Natural killer cell (primary cell): ENCODE results near the gene MBP. TPM values are rescaled to one million over a fixed set of nuclear protein-coding genes. Genes with fewer than 3 reads are reported as not detected.
A peak's percentile ranks its signal among the peaks of the same experiment; 100 is the strongest.

Experiments used
- ATAC-seq, 3 donors: fragments of 150-1000 bp in 2 of 3; fragments of 200-7000 bp in 1 of 3; cut with Tn5 transposase; 1 replicate in 1 of 3; 2 replicates in 2 of 3; pipeline ENCODE4 v1.10.0; 2021; ENCODE audit warnings: mild to moderate bottlenecking in 2 of 3, moderate library complexity in 2 of 3
- DNase-seq, 2 donors: peaks; one replicate each; pipeline versions ENCODE4 v3.0.0 to v3.0.0-alpha.2; 2013 to 2021; ENCODE audit warnings: mixed read lengths in 1 of 2
- H3K27ac ChIP-seq: one replicate; pipeline ENCODE4 v1.5.1; 2013; ENCODE audit warnings: mild to moderate bottlenecking, low read length
- H3K27me3 ChIP-seq: one replicate; pipeline ENCODE4 v1.6.1; 2013; ENCODE audit warnings: low read length; ENCODE audit not compliant: control insufficient read depth, insufficient read depth
- H3K36me3 ChIP-seq: one replicate; pipeline ENCODE4 v1.6.1; 2013; ENCODE audit warnings: low read length; ENCODE audit not compliant: control insufficient read depth, insufficient read depth
- H3K4me1 ChIP-seq: one replicate; pipeline ENCODE4 v1.6.1; 2013; ENCODE audit warnings: low read length; ENCODE audit not compliant: control insufficient read depth, insufficient read depth
- H3K4me3 ChIP-seq: one replicate; pipeline ENCODE4 v1.5.1; 2013; ENCODE audit warnings: low read length
- H3K9me3 ChIP-seq: one replicate; pipeline ENCODE4 v1.6.1; 2013; ENCODE audit warnings: low read length; ENCODE audit not compliant: control insufficient read depth, insufficient read depth
- H3K27ac Mint-ChIP-seq, 2 donors: one replicate each; pipeline ENCODE4 v1.8.0; 2022; ENCODE audit warnings: mild to moderate bottlenecking in 2 of 2, mixed read lengths in 2 of 2, moderate library complexity in 1 of 2
- H3K27me3 Mint-ChIP-seq, 2 donors: one replicate each; pipeline ENCODE4 v1.8.0; 2022; ENCODE audit warnings: low read depth in 2 of 2, mixed read lengths in 2 of 2
- H3K36me3 Mint-ChIP-seq: one replicate; pipeline ENCODE4 v1.8.0; 2022; ENCODE audit warnings: mixed read lengths
- H3K4me1 Mint-ChIP-seq, 2 donors: one replicate each; pipeline ENCODE4 v1.8.0; 2022; ENCODE audit warnings: mixed read lengths in 2 of 2
- H3K4me3 Mint-ChIP-seq: one replicate; pipeline ENCODE4 v1.8.0; 2022; ENCODE audit warnings: mild to moderate bottlenecking, moderate library complexity, mixed read lengths
- H3K9me3 Mint-ChIP-seq, 2 donors: one replicate each; pipeline ENCODE4 v1.8.0; 2022; ENCODE audit warnings: mixed read lengths in 2 of 2
- WGBS: methylation state at CpG from one replicate; pipeline ENCODE4 v1.1.7; 2013; ENCODE audit warnings: missing lambda C conversion rate; ENCODE audit not compliant: insufficient coverage; 5-methylcytosine and 5-hydroxymethylcytosine counted together
- intact Hi-C: fragments of 100-400 bp; cut with micrococcal nuclease; formaldehyde crosslinking; loops from one replicate; pipeline ENCODE4 v1.14.2; 2022
- total RNA-seq, 4 donors: library from RNA; stranded (reverse); fragments of 120-200 nt in 1 of 4; gene quantifications; one replicate each; pipeline versions ENCODE4 v1.2.3 to v1.2.4, GENCODE V29; 2013 to 2022
- TF ChIP-seq, protein P1 (sequence below): fragments of 200-600 bp; IDR thresholded peaks from one replicate; pipeline ENCODE4 v1.8.0; 2022; ENCODE audit warnings: antibody characterized with exemption

The MBP gene
- total RNA-seq, 3 donors from 2014 or later (not counting 1 experiment from before 2014, with no cell fraction given) = 183 to 344 (median 325) TPM

DNA sequence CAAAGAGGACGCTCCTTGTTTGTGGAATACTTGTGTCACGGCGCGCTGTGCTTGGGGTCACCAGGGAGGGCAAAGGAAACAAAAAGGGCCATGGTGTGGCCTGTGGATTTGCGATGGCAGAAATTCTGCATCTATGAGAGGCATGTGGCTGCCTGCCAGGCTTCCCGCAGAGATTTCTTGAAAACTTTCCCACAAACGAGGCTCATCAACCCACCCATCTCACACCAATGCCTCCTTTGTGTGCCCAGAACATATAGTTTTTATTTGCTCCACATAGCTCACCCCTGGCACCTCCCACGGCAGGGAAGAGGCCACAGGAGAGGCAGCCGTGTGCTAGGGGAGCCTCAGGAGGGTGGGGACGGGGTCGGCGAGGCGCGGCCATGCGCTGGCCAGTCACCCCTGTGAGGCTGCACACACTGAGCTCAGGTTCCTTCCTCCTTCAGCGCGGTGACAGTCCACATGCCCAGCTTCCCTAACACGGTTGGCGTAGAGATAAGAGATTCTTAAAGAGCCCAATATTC is 100.3 kb downstream of the MBP start:
- TF ChIP-seq, protein P1, sequence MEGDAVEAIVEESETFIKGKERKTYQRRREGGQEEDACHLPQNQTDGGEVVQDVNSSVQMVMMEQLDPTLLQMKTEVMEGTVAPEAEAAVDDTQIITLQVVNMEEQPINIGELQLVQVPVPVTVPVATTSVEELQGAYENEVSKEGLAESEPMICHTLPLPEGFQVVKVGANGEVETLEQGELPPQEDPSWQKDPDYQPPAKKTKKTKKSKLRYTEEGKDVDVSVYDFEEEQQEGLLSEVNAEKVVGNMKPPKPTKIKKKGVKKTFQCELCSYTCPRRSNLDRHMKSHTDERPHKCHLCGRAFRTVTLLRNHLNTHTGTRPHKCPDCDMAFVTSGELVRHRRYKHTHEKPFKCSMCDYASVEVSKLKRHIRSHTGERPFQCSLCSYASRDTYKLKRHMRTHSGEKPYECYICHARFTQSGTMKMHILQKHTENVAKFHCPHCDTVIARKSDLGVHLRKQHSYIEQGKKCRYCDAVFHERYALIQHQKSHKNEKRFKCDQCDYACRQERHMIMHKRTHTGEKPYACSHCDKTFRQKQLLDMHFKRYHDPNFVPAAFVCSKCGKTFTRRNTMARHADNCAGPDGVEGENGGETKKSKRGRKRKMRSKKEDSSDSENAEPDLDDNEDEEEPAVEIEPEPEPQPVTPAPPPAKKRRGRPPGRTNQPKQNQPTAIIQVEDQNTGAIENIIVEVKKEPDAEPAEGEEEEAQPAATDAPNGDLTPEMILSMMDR = no peak
- H3K27ac Mint-ChIP-seq = peak overlapping the region; percentile 70 to 83
- WGBS = 37% methylated on average over 19 of the region's 19 CpGs
- DNase-seq (no peak), ATAC-seq (peak in 2 of 3 donors; percentile 49 to 72)
- no peaks in the 10 kb centered on the region for H3K27me3 Mint-ChIP-seq
- H3K4me3 Mint-ChIP-seq = peak overlapping the region; percentile 70
- intact Hi-C loops = no loop called here
- Histone ChIP-seq H3K4me1 (peaks cover 55% of the 10 kb centered on the region), H3K27me3 (no peaks in the 10 kb centered on the region), H3K9me3 (no peaks in the 10 kb centered on the region), H3K4me3 (no peak overlapping the region), H3K27ac (peak overlapping the region; percentile 44), H3K36me3 (peaks cover 17% of the 10 kb centered on the region)
- peaks cover 10% of the 10 kb centered on the region for H3K36me3 Mint-ChIP-seq
- no peaks in the 10 kb centered on the region for H3K9me3 Mint-ChIP-seq
- H3K4me1 Mint-ChIP-seq = peaks cover 64 to 67% of the 10 kb centered on the region in 2 donors

DNA sequence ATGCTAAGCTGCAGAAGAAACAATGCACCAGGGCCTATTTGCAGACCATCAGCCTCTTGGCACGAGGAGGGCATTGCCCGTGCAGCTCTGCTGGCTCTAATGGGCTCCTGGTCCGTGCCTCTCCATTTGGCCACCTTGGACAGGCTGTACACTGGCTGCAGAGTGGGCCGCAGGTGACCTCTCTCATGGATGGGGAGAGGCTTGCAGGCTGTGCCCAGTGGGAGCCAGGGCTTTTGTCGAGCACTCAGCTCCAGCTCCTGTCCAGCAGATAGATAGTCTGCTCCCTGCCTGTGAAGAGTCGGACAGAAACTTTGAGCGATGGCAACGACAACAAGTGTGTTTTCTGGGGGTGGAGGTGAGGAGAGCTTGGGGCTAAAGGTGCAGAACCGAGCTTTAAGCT is 100.9 kb downstream of the MBP start:
- ATAC-seq (peak in 1 of 3 donors; percentile 15), DNase-seq (no peak)
- Histone ChIP-seq H3K27me3 (no peaks in the 10 kb centered on the region), H3K27ac (no peak overlapping the region), H3K4me3 (no peak overlapping the region), H3K9me3 (no peaks in the 10 kb centered on the region), H3K4me1 (peaks cover 52% of the 10 kb centered on the region), H3K36me3 (peaks cover 21% of the 10 kb centered on the region)
- peak overlapping the region; percentile 70 for H3K4me3 Mint-ChIP-seq
- peaks cover 10% of the 10 kb centered on the region for H3K36me3 Mint-ChIP-seq
- TF ChIP-seq, protein P1 = no peak
- H3K9me3 Mint-ChIP-seq = no peaks in the 10 kb centered on the region
- no peaks in the 10 kb centered on the region for H3K27me3 Mint-ChIP-seq
- WGBS = 87% methylated on average over 9 of the region's 9 CpGs
- intact Hi-C loops = no loop called here
- peaks cover 65 to 67% of the 10 kb centered on the region in 2 donors for H3K4me1 Mint-ChIP-seq
- peak overlapping the region; percentile 70 to 83 for H3K27ac Mint-ChIP-seq

DNA sequence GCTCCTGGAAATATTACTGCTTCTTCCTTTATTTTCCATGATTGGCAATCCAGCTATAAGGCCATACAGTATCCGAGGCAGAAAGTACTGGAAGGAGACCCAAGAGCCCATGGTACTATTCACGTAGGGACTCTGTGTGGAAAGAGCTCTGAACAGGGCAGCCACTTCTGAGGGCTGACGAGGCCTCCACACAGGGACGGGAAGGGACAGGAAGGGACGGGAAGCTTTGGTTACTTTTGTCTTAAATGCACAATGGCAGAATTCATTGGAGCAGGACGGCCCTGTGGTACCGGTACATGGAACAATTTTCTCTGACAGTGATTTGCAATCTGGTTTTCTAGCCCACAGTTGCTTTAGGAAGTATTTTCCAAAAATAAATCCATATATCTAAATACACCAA is 102.4 kb downstream of the MBP start:
- ATAC-seq (no peak), DNase-seq (no peak)
- intact Hi-C loops = no loop called here
- H3K4me3 Mint-ChIP-seq = no peak overlapping the region
- H3K9me3 ChIP-seq = no peaks in the 10 kb centered on the region
- peaks cover 31% of the 10 kb centered on the region for H3K36me3 ChIP-seq
- no peaks in the 10 kb centered on the region for H3K9me3 Mint-ChIP-seq
- H3K27ac Mint-ChIP-seq = peak overlapping the region; percentile 70 to 83
- H3K4me1 ChIP-seq = peaks cover 47% of the 10 kb centered on the region
- H3K27me3 ChIP-seq = no peaks in the 10 kb centered on the region
- TF ChIP-seq, protein P1 = no peak
- no peaks in the 10 kb centered on the region for H3K27me3 Mint-ChIP-seq
- peaks cover 7% of the 10 kb centered on the region for H3K36me3 Mint-ChIP-seq
- 95% methylated on average over 7 of the region's 7 CpGs for WGBS
- peaks cover 65 to 69% of the 10 kb centered on the region in 2 donors for H3K4me1 Mint-ChIP-seq
- H3K27ac ChIP-seq = no peak overlapping the region
- no peak overlapping the region for H3K4me3 ChIP-seq

DNA sequence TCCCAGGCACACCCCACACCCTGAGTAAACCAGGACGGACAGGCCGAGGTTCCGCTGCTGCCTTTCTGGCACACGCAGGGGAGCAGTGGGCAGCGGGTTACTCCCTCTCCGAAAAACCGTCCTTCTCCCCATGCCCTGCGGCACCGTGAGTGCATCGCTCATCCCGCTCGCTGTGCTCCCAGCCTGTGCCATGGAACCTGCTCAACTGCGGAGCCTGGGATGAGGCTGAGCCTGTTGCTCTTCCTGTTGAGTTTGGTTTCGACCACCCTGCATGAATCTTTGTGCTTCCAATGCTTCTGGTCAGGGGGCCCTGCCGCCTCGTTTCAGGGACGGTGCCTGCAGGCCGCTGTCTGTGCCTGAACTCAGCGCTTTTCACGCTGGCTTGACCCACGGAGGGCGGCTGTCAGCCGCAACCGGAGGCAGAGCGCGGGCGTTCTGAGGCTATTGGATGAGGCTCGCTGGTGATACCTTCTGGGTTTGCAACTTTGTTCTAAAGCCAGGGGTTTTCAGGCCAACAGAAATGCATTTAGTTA is 106.7 kb downstream of the MBP start:
- H3K27ac Mint-ChIP-seq = peak overlapping the region; percentile 60 to 69
- TF ChIP-seq, protein P1 = no peak
- H3K9me3 ChIP-seq = no peaks in the 10 kb centered on the region

More for the DNA sequence above, 106.7 kb downstream of the MBP start:
- Mint-ChIP-seq H3K4me3 (no peak overlapping the region), H3K27me3 (no peaks in the 10 kb centered on the region), H3K4me1 (peaks cover 55 to 70% of the 10 kb centered on the region in 2 donors), H3K36me3 (no peaks in the 10 kb centered on the region), H3K9me3 (no peaks in the 10 kb centered on the region)
- no peak overlapping the region for H3K4me3 ChIP-seq
- ATAC-seq = no peak
- H3K27me3 ChIP-seq = no peaks in the 10 kb centered on the region
- no peak overlapping the region for H3K27ac ChIP-seq
- intact Hi-C loops = no loop called here
- H3K4me1 ChIP-seq = peaks cover 43% of the 10 kb centered on the region
- H3K36me3 ChIP-seq = peaks cover 37% of the 10 kb centered on the region
- no peak for DNase-seq
- 98% methylated on average over 28 of the region's 28 CpGs for WGBS
